SK-N-SH (cell line): ENCODE data around the gene OXER1. TPM values are rescaled to one million over a fixed set of nuclear protein-coding genes. Genes with fewer than 3 reads are reported as not detected.

ENCODE experiments used
- CTCF ChIA-PET: fragments of 300-600, 350-600 bp; formaldehyde crosslinking; extraction: SDS; loops from one replicate; lab custom pipeline; 2021; lab: Yijun Ruan, JAX
- POLR2A ChIA-PET: fragments of 350-600 bp; sonication (Branson Sonifier 250); formaldehyde crosslinking; extraction: SDS; loops from one replicate; lab custom pipeline; 2020; ENCODE audit warnings: antibody characterized with exemption, inconsistent platforms; lab: Yijun Ruan, JAX
- DNase-seq: peaks from one replicate; pipeline ENCODE4 v3.0.0; 2012
- H2AFZ ChIP-seq: fragments of 200-600 bp; sonication (generic); 2 replicates; pipeline ENCODE4 v1.8.1; 2016; ENCODE audit warnings: antibody characterized with exemption, mild to moderate bottlenecking, low read depth
- H3F3A ChIP-seq: fragments of 200-600 bp; sonication (generic); replicated peaks from 2 replicates; pipeline ENCODE3; 2016; ENCODE audit warnings: antibody characterized with exemption, mild to moderate bottlenecking; ENCODE audit not compliant: insufficient read depth
- H3K27ac ChIP-seq, 2 experiments: fragments of 200-500 bp in 1 of 2; fragments of 200-600 bp in 1 of 2; sonication (Bioruptor generic) in 1 of 2; sonication (generic), shearing (Covaris generic) in 1 of 2; 2 replicates each; pipeline versions ENCODE4 v1.5.1 to v1.6.1; 2014 to 2016; ENCODE audit warnings: low read depth in 2 of 2, inconsistent platforms in 1 of 2, low read length in 1 of 2, mild to moderate bottlenecking in 1 of 2, mixed read lengths in 1 of 2
- H3K27me3 ChIP-seq: fragments of 200-600 bp; sonication (generic), shearing (Covaris generic); 2 replicates; pipeline ENCODE4 v1.6.1; 2016; ENCODE audit warnings: mixed run types; ENCODE audit not compliant: insufficient read depth
- H3K36me3 ChIP-seq, 2 experiments: fragments of 200-500 bp in 1 of 2; fragments of 200-600 bp in 1 of 2; sonication (Bioruptor generic) in 1 of 2; sonication (generic) in 1 of 2; replicated peaks in 1 of 2; 2 replicates each; pipeline versions ENCODE3 to v1.5.1; 2014 to 2016; ENCODE audit warnings: low read length in 1 of 2, mild to moderate bottlenecking in 1 of 2; ENCODE audit not compliant: insufficient read depth in 2 of 2, control insufficient read depth in 1 of 2
- H3K4me1 ChIP-seq, 2 experiments: fragments of 200-500 bp in 1 of 2; fragments of 200-600 bp in 1 of 2; sonication (Bioruptor generic) in 1 of 2; sonication (generic), shearing (Covaris generic) in 1 of 2; 2 replicates each; pipeline versions ENCODE4 v1.5.1 to v1.6.1; 2014 to 2016; ENCODE audit warnings: low read depth in 1 of 2, low read length in 1 of 2, mixed run types in 1 of 2; ENCODE audit not compliant: insufficient read depth in 2 of 2, control insufficient read depth in 1 of 2
- H3K4me2 ChIP-seq: fragments of 200-600 bp; sonication (generic), shearing (Covaris generic); 2 replicates; pipeline ENCODE4 v1.6.1; 2017; ENCODE audit warnings: mixed run types
- H3K4me3 ChIP-seq, 2 experiments: fragments of 200-500 bp in 1 of 2; fragments of 200-600 bp in 1 of 2; sonication (Bioruptor generic) in 1 of 2; sonication (generic), shearing (Covaris generic) in 1 of 2; 2 replicates each; pipeline versions ENCODE4 v1.5.1 to v1.8.1; 2014 to 2016; ENCODE audit warnings: low read depth in 2 of 2, inconsistent platforms in 1 of 2, low read length in 1 of 2, mild to moderate bottlenecking in 1 of 2, mixed read lengths in 1 of 2, moderate library complexity in 1 of 2
- H3K79me2 ChIP-seq: fragments of 200-600 bp; sonication (generic); 2 replicates; pipeline ENCODE4 v1.8.1; 2017; ENCODE audit warnings: mild to moderate bottlenecking; ENCODE audit not compliant: insufficient read depth
- H3K9ac ChIP-seq: fragments of 200-600 bp; sonication (generic); 2 replicates; pipeline ENCODE4 v1.6.1; 2017; ENCODE audit warnings: mixed run types
- H3K9me2 ChIP-seq: fragments of 200-600 bp; sonication (generic); 2 replicates; pipeline ENCODE4 v1.6.1; 2017; ENCODE audit warnings: mixed run types
- H3K9me3 ChIP-seq: fragments of 200-600 bp; sonication (generic); 2 replicates; pipeline ENCODE4 v1.6.1; 2017; ENCODE audit warnings: mixed run types, mild to moderate bottlenecking, moderate library complexity
- H4K20me1 ChIP-seq: fragments of 200-600 bp; sonication (generic); 2 replicates; pipeline ENCODE4 v1.6.1; 2017; ENCODE audit warnings: mild to moderate bottlenecking, mixed run types; ENCODE audit not compliant: insufficient read depth
- CHD2 ChIP-seq: fragments of 150-350 bp; IDR thresholded peaks from 2 replicates; pipeline ENCODE4 v1.6.1; 2018; ENCODE audit warnings: low read length; ENCODE audit not compliant: partially characterized antibody
- ELF1 ChIP-seq: IDR thresholded peaks from 2 replicates; pipeline ENCODE4 v1.4.0; 2012
- EP300 ChIP-seq, 2 experiments: IDR thresholded peaks; 2 replicates each; pipeline versions ENCODE4 v1.4.0 to v1.6.1; 2012; ENCODE audit warnings: borderline replicate concordance in 1 of 2, low read depth in 1 of 2, low read length in 1 of 2
- EZH2phosphoT487 ChIP-seq: fragments of 200-600 bp; sonication (generic); IDR thresholded peaks from 2 replicates; pipeline ENCODE4 v1.6.1; 2017; ENCODE audit warnings: low read depth, mixed run types, mild to moderate bottlenecking, antibody characterized with exemption, moderate library complexity, borderline replicate concordance
- FOSL2 ChIP-seq: IDR thresholded peaks from 2 replicates; pipeline ENCODE4 v1.4.0; 2012; ENCODE audit warnings: low read depth, mild to moderate bottlenecking, moderate library complexity, borderline replicate concordance
- FOXM1 ChIP-seq: IDR thresholded peaks from 2 replicates; pipeline ENCODE4 v1.4.0; 2012; ENCODE audit warnings: low read depth, mild to moderate bottlenecking
- MXI1 ChIP-seq: IDR thresholded peaks from 2 replicates; pipeline ENCODE4 v1.6.1; 2012; ENCODE audit warnings: mild to moderate bottlenecking, low read depth, low read length, improper control_type of control experiment
- RAD21 ChIP-seq: IDR thresholded peaks from 2 replicates; pipeline ENCODE4 v1.6.1; 2012; ENCODE audit warnings: mild to moderate bottlenecking, low read length
- RFX5 ChIP-seq: IDR thresholded peaks from 2 replicates; pipeline ENCODE4 v1.6.1; 2012; ENCODE audit warnings: mild to moderate bottlenecking, improper control_type of control experiment, low read length
- SIN3A ChIP-seq: IDR thresholded peaks from 2 replicates; pipeline ENCODE4 v1.6.1; 2012; ENCODE audit warnings: low read depth, mild to moderate bottlenecking, low read length, moderate library complexity, borderline replicate concordance
- TCF12 ChIP-seq: IDR thresholded peaks from 2 replicates; pipeline ENCODE4 v1.4.0; 2012
- YY1 ChIP-seq: IDR thresholded peaks from 2 replicates; pipeline ENCODE4 v1.4.0; 2012; ENCODE audit warnings: low read depth, mild to moderate bottlenecking
- WGBS: methylation state at CpG from one replicate; pipeline ENCODE4 v1.1.6; 2017; ENCODE audit warnings: low lambda C conversion rate; 5-methylcytosine and 5-hydroxymethylcytosine counted together
- polyA plus RNA-seq, 3 experiments: library from polyadenylated mRNA; depleted of rRNA; stranded (reverse); fragments of >200 nt; gene quantifications; 2 replicates each; pipeline ENCODE4 v1.2.3, GENCODE V29; 2012
- TF ChIP-seq, protein P1 (sequence below): fragments of 200-600 bp; sonication (generic); IDR thresholded peaks from 2 replicates; pipeline ENCODE4 v1.6.1; 2017; ENCODE audit warnings: antibody characterized with exemption, mild to moderate bottlenecking, moderate library complexity
- TF ChIP-seq, protein P2 (sequence below): IDR thresholded peaks from 2 replicates; pipeline ENCODE4; 2012
- TF ChIP-seq, protein P3 (sequence below): fragments of 150-350 bp; IDR thresholded peaks from 2 replicates; pipeline ENCODE4 v1.6.1; 2017; ENCODE audit warnings: antibody characterized with exemption, low read length, low read depth, borderline replicate concordance
- TF ChIP-seq, protein P4 (sequence below): IDR thresholded peaks from 2 replicates; pipeline ENCODE4 v1.4.0; 2012; ENCODE audit warnings: low read depth, borderline replicate concordance
- TF ChIP-seq, protein P5 (sequence below): IDR thresholded peaks from 2 replicates; pipeline ENCODE4 v1.4.0; 2012; ENCODE audit warnings: low read depth, borderline replicate concordance

Gene OXER1
- polyA plus RNA-seq, 1 of the 3 experiments (the other 2 are of a cell fraction), result not detected

DNA sequence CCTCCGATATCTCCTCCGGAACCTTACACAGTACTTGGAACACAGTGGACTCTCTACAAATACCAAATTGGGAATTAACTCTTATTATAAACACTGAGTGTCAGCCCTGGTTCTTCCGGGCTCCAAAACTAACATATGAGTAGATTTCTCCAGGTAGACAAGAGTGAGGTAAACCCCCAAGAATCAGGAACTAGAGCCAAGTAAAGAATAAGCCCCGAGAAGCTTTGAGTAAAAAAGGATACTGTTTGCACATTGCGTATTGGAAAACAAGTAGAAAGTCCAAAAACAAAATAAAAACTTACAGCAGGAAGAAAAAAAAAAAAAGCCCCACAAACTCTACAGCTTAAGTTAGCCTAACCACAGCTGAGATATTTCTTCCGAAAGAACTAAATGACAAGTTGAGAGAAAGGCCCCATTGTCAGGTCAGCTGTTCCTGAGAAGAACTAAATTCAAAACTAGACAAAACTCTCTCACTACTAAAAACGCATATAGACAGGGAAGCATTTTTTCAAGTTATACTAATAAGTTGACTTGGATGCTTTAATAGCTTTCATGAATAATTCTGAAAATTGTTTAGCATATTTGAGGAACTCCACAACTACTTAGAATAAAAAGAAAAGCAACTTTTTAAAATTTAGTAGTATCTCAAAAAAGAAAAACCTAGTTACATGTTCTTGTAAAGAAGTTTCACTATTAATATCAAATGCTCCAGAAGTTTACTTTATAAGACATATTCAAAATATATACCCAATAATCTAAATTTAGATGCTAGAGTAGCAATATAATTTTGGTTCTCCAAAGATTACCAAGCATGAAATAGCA, 32.7 kb upstream of the OXER1 start:
- WGBS, result 91% methylated on average over 7 of the region's 7 CpGs
- no peak overlapping the region for H3K4me3 ChIP-seq
- no peak for DNase-seq
- H3K4me1 ChIP-seq, result peaks cover 0 to 3% of the 10 kb centered on the region in 2 experiments; a peak in 1 of 4 replicates
- no peaks in the 10 kb centered on the region for H3K36me3 ChIP-seq
- no peak overlapping the region for H3K4me2 ChIP-seq
- ChIA-PET POLR2A (interaction anchor here (2.1 kb wide), 1 partner anchor 13 kb away, joined by 6 read pairs; no protein-coding TSS in a partner anchor), CTCF (interaction anchor here (1.1 to 2.2 kb wide), 5 partner anchors 13 to 128 kb away, joined by 3 to 8 read pairs (median 3); no protein-coding TSS in a partner anchor)
- H3K27me3 ChIP-seq, result no peaks in the 10 kb centered on the region
- H3F3A ChIP-seq, result no peaks in the 10 kb centered on the region
- peak overlapping the region; percentile 1; the same call in 1 of the 2 replicates for H2AFZ ChIP-seq
- no peaks in the 10 kb centered on the region for H4K20me1 ChIP-seq
- no peaks in the 10 kb centered on the region for H3K9me3 ChIP-seq
- H3K27ac ChIP-seq, result no peak overlapping the region
- H3K9me2 ChIP-seq, result no peaks in the 10 kb centered on the region
- H3K9ac ChIP-seq, result no peak overlapping the region
- TF ChIP-seq, protein P1, sequence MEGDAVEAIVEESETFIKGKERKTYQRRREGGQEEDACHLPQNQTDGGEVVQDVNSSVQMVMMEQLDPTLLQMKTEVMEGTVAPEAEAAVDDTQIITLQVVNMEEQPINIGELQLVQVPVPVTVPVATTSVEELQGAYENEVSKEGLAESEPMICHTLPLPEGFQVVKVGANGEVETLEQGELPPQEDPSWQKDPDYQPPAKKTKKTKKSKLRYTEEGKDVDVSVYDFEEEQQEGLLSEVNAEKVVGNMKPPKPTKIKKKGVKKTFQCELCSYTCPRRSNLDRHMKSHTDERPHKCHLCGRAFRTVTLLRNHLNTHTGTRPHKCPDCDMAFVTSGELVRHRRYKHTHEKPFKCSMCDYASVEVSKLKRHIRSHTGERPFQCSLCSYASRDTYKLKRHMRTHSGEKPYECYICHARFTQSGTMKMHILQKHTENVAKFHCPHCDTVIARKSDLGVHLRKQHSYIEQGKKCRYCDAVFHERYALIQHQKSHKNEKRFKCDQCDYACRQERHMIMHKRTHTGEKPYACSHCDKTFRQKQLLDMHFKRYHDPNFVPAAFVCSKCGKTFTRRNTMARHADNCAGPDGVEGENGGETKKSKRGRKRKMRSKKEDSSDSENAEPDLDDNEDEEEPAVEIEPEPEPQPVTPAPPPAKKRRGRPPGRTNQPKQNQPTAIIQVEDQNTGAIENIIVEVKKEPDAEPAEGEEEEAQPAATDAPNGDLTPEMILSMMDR, result no peak
- TF ChIP-seq TCF12 (no peak), ELF1 (no peak), MXI1 (no peak), EP300 (IDR thresholded peaks at IDR 0.05; ENCODE audit: borderline replicate concordance in 1 of 2, low read depth in 1 of 2, low read length in 1 of 2) (no peak), SIN3A (no peak), YY1 (no peak), EZH2phosphoT487 (no peak), RAD21 (no peak), FOXM1 (no peak), RFX5 (no peak), CHD2 (no peak), FOSL2 (no peak)
- TF ChIP-seq, protein P2, sequence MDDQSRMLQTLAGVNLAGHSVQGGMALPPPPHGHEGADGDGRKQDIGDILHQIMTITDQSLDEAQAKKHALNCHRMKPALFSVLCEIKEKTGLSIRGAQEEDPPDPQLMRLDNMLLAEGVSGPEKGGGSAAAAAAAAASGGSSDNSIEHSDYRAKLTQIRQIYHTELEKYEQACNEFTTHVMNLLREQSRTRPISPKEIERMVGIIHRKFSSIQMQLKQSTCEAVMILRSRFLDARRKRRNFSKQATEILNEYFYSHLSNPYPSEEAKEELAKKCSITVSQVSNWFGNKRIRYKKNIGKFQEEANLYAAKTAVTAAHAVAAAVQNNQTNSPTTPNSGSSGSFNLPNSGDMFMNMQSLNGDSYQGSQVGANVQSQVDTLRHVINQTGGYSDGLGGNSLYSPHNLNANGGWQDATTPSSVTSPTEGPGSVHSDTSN, result no peak
- TF ChIP-seq, protein P3, sequence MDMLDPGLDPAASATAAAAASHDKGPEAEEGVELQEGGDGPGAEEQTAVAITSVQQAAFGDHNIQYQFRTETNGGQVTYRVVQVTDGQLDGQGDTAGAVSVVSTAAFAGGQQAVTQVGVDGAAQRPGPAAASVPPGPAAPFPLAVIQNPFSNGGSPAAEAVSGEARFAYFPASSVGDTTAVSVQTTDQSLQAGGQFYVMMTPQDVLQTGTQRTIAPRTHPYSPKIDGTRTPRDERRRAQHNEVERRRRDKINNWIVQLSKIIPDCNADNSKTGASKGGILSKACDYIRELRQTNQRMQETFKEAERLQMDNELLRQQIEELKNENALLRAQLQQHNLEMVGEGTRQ, result no peak
- TF ChIP-seq, protein P4, sequence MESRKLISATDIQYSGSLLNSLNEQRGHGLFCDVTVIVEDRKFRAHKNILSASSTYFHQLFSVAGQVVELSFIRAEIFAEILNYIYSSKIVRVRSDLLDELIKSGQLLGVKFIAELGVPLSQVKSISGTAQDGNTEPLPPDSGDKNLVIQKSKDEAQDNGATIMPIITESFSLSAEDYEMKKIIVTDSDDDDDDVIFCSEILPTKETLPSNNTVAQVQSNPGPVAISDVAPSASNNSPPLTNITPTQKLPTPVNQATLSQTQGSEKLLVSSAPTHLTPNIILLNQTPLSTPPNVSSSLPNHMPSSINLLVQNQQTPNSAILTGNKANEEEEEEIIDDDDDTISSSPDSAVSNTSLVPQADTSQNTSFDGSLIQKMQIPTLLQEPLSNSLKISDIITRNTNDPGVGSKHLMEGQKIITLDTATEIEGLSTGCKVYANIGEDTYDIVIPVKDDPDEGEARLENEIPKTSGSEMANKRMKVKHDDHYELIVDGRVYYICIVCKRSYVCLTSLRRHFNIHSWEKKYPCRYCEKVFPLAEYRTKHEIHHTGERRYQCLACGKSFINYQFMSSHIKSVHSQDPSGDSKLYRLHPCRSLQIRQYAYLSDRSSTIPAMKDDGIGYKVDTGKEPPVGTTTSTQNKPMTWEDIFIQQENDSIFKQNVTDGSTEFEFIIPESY, result no peak
- TF ChIP-seq, protein P5, sequence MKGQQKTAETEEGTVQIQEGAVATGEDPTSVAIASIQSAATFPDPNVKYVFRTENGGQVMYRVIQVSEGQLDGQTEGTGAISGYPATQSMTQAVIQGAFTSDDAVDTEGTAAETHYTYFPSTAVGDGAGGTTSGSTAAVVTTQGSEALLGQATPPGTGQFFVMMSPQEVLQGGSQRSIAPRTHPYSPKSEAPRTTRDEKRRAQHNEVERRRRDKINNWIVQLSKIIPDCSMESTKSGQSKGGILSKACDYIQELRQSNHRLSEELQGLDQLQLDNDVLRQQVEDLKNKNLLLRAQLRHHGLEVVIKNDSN, result no peak
- no peaks in the 10 kb centered on the region for H3K79me2 ChIP-seq
